Brain pericyte (primary cell): Measurements from ENCODE around the gene MAMSTR.
"Not testable (repeated sequence)": the region's sequence is repeated elsewhere in the genome, so short reads cannot be mapped to it uniquely, and the experiment has no call there.

Experiments used
- DNase-seq: peaks from one replicate; pipeline ENCODE4 v3.0.0-alpha.2; 2012; ENCODE audit warnings: low read depth, low spot score

MAMSTR gene, protein sequence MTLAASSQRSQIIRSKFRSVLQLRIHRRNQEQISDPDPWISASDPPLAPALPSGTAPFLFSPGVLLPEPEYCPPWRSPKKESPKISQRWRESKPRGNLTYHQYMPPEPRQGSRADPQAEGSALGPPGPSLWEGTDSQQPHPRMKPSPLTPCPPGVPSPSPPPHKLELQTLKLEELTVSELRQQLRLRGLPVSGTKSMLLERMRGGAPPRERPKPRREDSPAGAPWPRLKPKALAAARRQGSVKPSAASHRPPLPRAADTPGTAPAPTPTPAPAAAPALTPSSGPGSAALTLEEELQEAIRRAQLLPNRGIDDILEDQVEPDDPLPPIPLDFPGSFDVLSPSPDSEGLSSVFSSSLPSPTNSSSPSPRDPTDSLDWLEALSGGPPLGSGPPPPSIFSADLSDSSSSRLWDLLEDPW

DNA sequence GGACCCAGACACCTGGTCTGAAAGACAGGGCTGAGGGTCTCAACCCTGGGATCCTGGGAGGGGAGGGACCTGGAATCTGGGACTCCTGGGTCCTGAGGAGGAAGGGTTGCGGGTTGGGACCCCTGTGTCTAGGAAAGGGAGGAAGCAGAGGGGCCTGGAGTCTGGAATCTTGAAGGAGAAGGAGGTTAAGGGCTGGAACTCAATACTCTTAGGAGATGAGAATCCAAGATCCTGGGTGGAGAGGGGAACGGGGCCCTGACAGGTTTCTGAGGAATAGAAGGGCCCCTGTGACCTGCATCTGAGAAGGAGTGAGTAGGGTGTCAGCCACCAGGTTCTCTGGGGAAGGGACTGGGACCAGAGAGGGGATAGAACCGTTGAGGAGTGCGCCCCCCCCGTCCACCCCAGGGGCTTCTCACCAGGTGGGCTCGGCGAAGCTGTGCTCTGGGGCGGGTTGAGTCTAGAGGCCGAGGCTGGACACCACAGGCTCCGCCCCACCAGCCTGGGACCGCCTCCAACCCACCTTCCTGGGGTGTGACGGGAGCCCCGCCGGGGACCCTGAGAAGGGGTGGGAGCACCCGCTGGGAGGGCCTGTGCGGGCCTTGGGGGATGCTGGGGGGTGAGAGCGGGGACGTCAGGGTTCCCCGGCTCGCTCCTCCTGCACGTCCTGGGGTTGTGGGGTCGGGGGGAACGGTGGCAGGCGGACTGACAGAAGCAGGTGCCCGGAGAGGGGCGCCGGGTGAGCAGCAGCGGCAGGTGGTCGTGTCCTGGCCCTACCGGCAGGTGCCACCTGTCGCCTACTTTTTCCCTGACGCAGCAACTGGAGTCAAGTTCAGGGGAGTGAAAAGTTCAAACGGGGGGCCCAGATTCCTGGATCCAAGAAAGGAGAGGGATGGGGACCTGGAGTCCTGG, at the start of gene MAMSTR:
Gene MAMSTR (minus strand): TSS at position 463 of the 909 bp plus-strand sequence. CDS start 694 bp downstream, outside the sequence.
- DNase-seq: no peak

DNA sequence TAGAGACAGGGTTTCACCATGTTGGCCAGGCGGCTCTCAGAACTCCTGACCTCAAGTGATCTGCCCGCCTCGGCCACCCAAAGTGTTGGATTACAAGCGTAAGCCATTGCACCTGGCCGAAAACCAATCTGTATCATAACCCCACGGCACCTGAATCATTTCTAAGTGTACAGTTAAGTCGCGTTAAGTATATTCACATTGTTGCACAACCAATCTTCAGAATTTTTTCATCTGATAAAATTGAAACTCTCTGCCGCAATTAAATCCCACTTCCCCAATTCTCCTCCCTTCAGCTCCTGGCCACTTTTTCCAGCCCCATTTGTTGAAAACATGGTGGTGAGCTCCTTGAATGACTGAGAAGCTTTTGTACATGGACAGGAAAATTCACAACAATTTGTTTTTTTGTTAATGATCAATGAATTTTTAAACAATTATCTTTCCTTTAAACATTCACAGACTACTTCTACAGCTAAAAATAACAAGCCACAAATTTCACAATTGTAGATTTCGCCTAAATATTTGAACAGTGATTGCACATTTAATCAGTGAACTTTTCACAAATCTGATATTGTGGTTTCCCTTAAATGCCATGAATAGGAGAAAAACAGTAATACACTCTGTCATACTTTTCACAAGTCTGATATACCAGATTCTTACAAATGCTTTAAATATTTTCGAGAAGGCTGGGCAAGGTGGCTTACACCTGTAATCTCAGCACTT, 49.6 kb upstream of the MAMSTR start:
- DNase-seq: no peak

- not testable (repeated sequence) for DNase-seq
Measured at GRCh38 chr19:48768171-48768753, 48.7 kb upstream of the MAMSTR start.

DNA sequence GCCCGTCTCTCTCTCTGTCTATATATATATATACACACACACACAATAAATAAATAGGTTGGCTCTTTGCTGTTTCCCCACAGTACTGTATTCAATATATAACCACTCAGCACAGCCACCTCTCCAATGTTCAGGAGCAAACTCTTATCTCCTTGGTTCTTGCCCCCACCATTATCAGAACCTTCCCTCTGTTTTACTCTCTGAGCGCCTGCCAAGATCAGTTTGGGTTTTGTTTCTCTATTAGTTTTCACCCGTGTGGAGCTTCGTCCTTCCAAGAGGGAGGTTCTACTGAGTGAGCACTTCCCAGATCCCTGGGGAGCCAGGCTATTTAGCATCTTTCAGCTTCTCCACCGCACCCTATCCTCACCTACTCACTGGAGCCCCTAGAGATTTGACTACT, 46.3 kb upstream of the MAMSTR start:
- DNase-seq: not testable (repeated sequence)

- DNase-seq: no peak
Measured at GRCh38 chr19:48760504-48761205, 41.1 kb upstream of the MAMSTR start.

DNA sequence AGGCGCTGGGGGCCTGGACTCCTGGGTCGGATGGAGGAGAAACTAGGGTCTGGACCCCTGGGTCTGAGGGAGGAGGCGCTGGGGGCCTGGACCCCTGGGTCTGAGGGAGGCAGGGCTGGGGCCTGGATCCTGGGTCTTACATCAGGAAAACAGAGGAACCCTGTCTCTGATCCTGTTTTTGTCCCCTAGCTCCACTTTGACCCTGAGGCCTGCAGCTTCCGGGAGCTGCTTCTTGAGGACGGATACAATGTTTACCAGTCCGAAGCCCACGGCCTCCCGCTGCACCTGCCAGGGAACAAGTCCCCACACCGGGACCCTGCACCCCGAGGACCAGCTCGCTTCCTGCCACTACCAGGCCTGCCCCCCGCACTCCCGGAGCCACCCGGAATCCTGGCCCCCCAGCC, 38.2 kb upstream of the MAMSTR start:
- DNase-seq: no peak

DNA sequence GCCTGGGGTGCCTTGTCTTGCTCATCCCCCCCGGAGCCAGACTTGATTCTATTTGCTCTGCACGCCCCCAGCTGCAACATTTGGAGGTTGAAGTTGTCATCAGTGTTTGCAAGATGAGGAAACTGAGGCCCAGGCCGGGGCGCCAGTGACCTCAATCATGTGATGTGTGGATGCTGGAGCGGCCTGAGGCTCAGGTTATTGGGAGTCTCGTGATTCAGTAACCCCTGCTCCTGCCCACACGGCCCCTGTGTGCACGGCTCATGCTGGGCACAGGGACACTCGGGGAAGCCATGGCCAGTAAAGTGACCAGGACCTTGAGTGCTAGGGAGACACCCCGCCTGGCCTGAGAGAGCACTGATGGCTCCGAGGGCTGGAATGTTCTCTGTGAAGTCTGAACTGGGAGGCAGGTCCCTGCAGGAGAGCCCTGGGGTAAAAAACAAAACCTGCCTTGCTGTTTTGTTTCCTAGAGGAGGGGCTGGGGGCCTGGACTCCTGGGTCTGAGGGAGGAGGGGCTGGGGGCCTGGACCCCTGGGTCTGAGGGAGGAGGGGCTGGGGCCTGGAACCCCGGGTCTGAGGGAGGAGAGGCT, 37.7 kb upstream of the MAMSTR start:
- no peak for DNase-seq

GRCh38 chr19:48756686-48757085, 37.2 kb upstream of the MAMSTR start:
- DNase-seq: no peak

DNA sequence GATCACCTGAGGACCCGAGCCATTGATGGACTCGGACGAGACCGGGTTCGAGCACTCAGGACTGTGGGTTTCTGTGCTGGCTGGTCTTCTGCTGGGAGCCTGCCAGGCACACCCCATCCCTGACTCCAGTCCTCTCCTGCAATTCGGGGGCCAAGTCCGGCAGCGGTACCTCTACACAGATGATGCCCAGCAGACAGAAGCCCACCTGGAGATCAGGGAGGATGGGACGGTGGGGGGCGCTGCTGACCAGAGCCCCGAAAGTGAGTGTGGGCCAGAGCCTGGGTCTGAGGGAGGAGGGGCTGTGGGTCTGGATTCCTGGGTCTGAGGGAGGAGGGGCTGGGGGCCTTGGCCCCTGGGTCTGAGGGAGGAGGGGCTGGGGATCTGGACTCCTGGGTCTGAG, 36.7 kb upstream of the MAMSTR start:
- DNase-seq: no peak

- no peak for DNase-seq
Measured at GRCh38 chr19:48755787-48756186, 36.3 kb upstream of the MAMSTR start.

GRCh38 chr19:48755084-48755641, 35.6 kb upstream of the MAMSTR start, which contains the start of gene FGF21:
Gene FGF21, plus strand, starts transcription at chr19:48755524. Its CDS starts 713 bp downstream, at chr19:48756237.
- DNase-seq: no peak

- no peak for DNase-seq
Measured at GRCh38 chr19:48752496-48753365, 33.2 kb upstream of the MAMSTR start, which contains the start of gene FUT1. Gene FUT1, minus strand, starts transcription at chr19:48752641. Its CDS starts 1,360 bp downstream, at chr19:48751281.

GRCh38 chr19:48751845-48752495, 32.4 kb upstream of the MAMSTR start:
- no peak for DNase-seq

DNA sequence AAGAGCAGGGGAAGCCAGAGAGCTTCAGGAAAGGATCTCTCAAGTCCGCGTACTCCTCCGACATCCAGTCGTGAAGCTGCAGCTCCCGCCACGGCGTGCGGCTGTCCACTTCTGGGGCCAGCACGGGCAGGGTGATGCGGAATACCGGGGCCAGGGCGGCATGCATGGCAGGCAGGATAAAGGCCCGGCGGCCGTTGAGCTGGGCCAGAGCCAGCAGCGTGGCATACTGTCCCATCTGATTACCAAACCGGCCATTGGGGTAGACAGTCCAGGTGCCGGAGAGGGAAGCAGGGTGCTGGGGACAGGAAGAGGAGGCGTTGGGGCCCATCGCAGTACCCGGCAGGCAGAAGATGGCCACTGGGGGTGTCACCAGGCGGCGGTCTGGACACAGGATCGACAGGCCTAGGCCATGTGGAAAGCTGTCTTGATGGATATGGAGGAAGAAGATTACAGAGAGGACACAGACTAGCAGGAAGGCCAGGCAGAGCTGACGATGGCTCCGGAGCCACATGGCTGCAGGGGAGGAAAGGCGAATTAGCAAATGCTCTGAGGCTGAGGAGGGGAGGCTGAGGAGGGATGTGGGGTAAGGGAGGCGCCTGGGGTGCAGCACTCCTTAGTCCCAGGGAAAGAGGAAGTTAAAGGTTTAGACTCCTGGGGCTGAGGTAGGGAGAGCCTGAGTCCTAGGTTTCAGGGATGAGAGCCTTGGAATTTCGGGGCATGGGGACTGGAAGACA, 31.4 kb upstream of the MAMSTR start:
- DNase-seq: no peak

- no peak for DNase-seq
Measured at GRCh38 chr19:48750351-48750750, 30.8 kb upstream of the MAMSTR start.

DNA sequence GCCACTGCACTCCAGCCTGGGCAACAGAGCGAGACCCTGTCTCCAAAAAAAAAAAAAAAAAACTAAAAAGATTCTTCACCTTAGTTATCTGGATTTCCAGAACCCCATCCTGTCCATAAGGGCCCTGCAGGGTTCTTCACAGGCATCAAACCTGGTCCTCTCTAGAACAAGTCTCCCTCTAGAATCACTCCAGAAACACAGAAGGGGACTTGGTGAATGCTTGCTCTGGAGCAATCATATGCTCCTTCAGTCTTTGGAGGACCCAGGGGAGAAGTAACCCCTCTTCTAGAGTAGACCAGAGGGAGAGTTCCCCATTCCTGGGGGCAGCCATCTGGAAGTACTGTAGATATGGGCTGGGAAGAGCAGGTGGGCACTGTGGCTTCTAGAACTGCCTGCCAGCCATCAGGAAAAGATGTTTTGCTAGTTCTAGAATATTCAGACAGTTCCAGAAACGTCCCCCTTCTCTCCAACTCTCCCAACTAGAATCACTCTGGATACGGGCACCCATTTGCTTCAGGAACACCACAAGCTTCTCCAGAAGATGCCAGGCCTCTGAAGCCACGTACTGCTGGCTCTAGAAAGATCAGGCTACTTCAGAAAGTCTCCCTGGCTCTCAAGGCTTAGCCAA, 30.2 kb upstream of the MAMSTR start:
- DNase-seq: no peak
